ENCODE results near the gene NIPSNAP3A. TPM values are rescaled to one million over a fixed set of nuclear protein-coding genes. Genes with fewer than 3 reads are reported as not detected.
"Not testable (repeated sequence)": the region's sequence is repeated elsewhere in the genome, so short reads cannot be mapped to it uniquely, and the experiment has no call there.

NIPSNAP3A gene
- polyA plus RNA-seq (2011; rRNA removed) (33.5 and 34.5 TPM in 2 replicates), polyA plus RNA-seq (2017; fragmentation: RNase III; extraction: RNeasy Plus Mini Kit Qiagen cat#74134 plus additional on column Dnase treatment) (19.3 to 20.8 TPM (median 20.1 TPM) in 3 replicates), polyA minus RNA-seq (2011; rRNA and poly(A)+ RNA removed) (5.3 and 7.1 TPM in 2 replicates)
- 8.5 and 10.6 TPM in 2 replicates for polyA plus RNA-seq (2012; cell fraction: cytosol; rRNA removed)
- 4.3 and 6.7 TPM in 2 replicates for polyA plus RNA-seq (2012; cell fraction: nucleus; rRNA removed)

- H3K27ac ChIP-seq, result peak within 1 kb of the TSS; percentile 96 to 98
- H3K9me3 ChIP-seq, result no peaks in the 10 kb centered on the region
- peak within 1 kb of the TSS; percentile 87 for H3K4me3 ChIP-seq
- 0% methylated on average over 25 of the region's 71 CpGs for WGBS (ENCODE audit: missing lambda C conversion rate)
- DNase-seq (ENCODE audit: low read depth in 1 of 2, low spot score in 1 of 2) (peak; percentile 72 to 81), ATAC-seq (peak; percentile 95 to 97), FAIRE-seq (no peak)
- H3K4me1 ChIP-seq, result peaks cover 13% of the 10 kb centered on the region; the same call in 2 of the 3 replicates
- ChIA-PET POLR2A (interaction anchor here (0.9 to 2.0 kb wide), 4 partner anchors 12 to 654 kb away, joined by 3 to 8 read pairs (median 4); partner anchors contain the start of gene NIPSNAP3B), CTCF (no interaction called here)
- H3K4me2 ChIP-seq, result peak within 1 kb of the TSS; percentile 85
- TF ChIP-seq TP53 (CRISPR knock-in tag; IDR thresholded peaks at IDR 0.05) (no peak), RCOR1 (IDR thresholded peaks at IDR 0.05; ENCODE audit: low read depth, low read length) (no peak), NFE2L2 (conservative IDR thresholded peaks at IDR 0.05; ENCODE audit: low read length) (no peak), POLR2A (IDR thresholded peaks at IDR 0.05; ENCODE audit: low read length) (peak; percentile 51), JUN (IDR thresholded peaks at IDR 0.05) (peak; percentile 34 to 68; a peak in 4 of 5 replicates), BCL3 (IDR thresholded peaks at IDR 0.05) (peak; percentile 67; the same call in 1 of the 3 replicates), PHF8 (IDR thresholded peaks at IDR 0.05; ENCODE audit: borderline replicate concordance, low read depth) (peak; percentile 48; the same call in 1 of the 2 replicates), MYC (IDR thresholded peaks at IDR 0.05; ENCODE audit: borderline replicate concordance, low read length) (peak; percentile 19; the same call in 1 of the 2 replicates)
- TF ChIP-seq, protein P1, sequence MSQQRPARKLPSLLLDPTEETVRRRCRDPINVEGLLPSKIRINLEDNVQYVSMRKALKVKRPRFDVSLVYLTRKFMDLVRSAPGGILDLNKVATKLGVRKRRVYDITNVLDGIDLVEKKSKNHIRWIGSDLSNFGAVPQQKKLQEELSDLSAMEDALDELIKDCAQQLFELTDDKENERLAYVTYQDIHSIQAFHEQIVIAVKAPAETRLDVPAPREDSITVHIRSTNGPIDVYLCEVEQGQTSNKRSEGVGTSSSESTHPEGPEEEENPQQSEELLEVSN (IDR thresholded peaks at IDR 0.05; ENCODE audit: borderline replicate concordance, low read depth), result 0 out of 2 replicates have a peak, but pooled peaks have one; percentile 21
- TF ChIP-seq, protein P2, sequence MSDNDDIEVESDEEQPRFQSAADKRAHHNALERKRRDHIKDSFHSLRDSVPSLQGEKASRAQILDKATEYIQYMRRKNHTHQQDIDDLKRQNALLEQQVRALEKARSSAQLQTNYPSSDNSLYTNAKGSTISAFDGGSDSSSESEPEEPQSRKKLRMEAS (IDR thresholded peaks at IDR 0.05), result peak; percentile 56; the same call in 1 of the 2 replicates
Measured at GRCh38 chr9:104747565-104748358, at the start of gene NIPSNAP3A. NIPSNAP3A (plus strand) TSS chr9:104747683; CDS start chr9:104747793, 110 bp downstream.

DNA sequence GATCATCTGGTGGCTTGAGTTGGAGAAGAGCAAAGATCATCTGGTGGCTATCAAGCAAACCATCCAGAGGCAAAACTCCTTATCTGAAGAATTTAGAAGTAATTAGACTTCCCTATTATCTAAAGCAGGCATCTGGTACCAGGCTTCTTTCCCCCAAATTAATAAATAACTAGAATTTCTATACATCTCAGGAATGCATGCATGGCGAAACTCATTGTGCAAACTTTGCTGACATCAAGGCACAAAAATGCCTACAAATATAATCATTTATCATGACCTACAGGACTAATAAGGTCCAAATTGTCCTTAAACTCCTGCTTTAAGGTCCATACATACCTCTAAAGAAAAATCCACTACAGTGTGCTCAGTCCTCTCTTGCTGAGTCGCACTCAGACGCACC, 47.2 kb upstream of the NIPSNAP3A start:
- DNase-seq (ENCODE audit: low read depth in 1 of 2, low spot score in 1 of 2) (no peak), FAIRE-seq (no peak), ATAC-seq (no peak)
- Histone ChIP-seq H3K4me2 (peak overlapping the region; percentile 8; the same call in 1 of the 3 replicates), H3K4me3 (no peak overlapping the region), H3K27ac (no peak overlapping the region), H3K4me1 (no peaks in the 10 kb centered on the region; the same call in 2 of the 3 replicates), H3K9me3 (no peaks in the 10 kb centered on the region)
- ChIA-PET CTCF (no interaction called here), POLR2A (no interaction called here)
- 51% methylated on average over 3 of the region's 3 CpGs for WGBS (ENCODE audit: missing lambda C conversion rate)
- no peak for TF ChIP-seq POLR2AphosphoS2 (conservative IDR thresholded peaks at IDR 0.05; ENCODE audit: low read length)
- TF ChIP-seq HOXA7 (CRISPR knock-in tag; IDR thresholded peaks at IDR 0.05), result no peak
- TF ChIP-seq HDAC2 (IDR thresholded peaks at IDR 0.05), result no peak
- no peak for TF ChIP-seq NFE2L2 (conservative IDR thresholded peaks at IDR 0.05; ENCODE audit: low read length)
- TF ChIP-seq GATA3 (IDR thresholded peaks at IDR 0.05; ENCODE audit: borderline replicate concordance), result no peak
- no peak for TF ChIP-seq RNF2 (IDR thresholded peaks at IDR 0.05; ENCODE audit: borderline replicate concordance, low read depth)
- no peak for TF ChIP-seq PBX3 (IDR thresholded peaks at IDR 0.05)
- TF ChIP-seq, protein P1 (IDR thresholded peaks at IDR 0.05; ENCODE audit: borderline replicate concordance, low read depth), result no peak
- TF ChIP-seq NPAS2 (CRISPR knock-in tag; IDR thresholded peaks at IDR 0.05; ENCODE audit: borderline replicate concordance), result no peak
- no peak for TF ChIP-seq FOXS1 (CRISPR knock-in tag; IDR thresholded peaks at IDR 0.05)
- TF ChIP-seq CEBPB (IDR thresholded peaks at IDR 0.05), result no peak
- no peak for TF ChIP-seq ZSCAN20 (CRISPR knock-in tag; IDR thresholded peaks at IDR 0.05)
- TF ChIP-seq MYC (IDR thresholded peaks at IDR 0.05; ENCODE audit: borderline replicate concordance, low read length), result no peak
- TF ChIP-seq FOSL2 (IDR thresholded peaks at IDR 0.05), result no peak
- TF ChIP-seq FOSL2 (CRISPR knock-in tag; IDR thresholded peaks at IDR 0.05), result no peak
- no peak for TF ChIP-seq HOXB5 (CRISPR knock-in tag; IDR thresholded peaks at IDR 0.05)
- TF ChIP-seq JUN (IDR thresholded peaks at IDR 0.05), result no peak

DNA sequence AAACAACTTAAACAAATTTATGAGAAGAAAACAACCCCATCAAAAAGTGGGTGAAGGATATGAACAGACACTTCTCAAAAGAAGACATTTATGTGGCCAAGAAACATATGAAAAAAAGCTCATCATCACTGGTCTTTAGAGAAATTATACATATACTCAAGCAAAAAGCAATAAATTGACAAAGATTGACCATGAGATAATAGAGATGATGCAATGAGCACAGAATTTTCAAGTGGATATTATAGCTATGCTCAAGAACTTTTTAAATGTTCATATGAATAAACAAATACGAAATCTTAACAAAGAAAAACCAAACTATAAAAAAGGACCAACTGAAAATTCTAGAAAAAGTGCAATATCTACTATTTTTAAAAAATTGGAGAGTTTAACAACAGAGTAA, 38.7 kb upstream of the NIPSNAP3A start:
- H3K4me3 ChIP-seq; H3K9me3 ChIP-seq; CTCF ChIA-PET; H3K27ac ChIP-seq; H3K4me2 ChIP-seq; H3K4me1 ChIP-seq; FAIRE-seq; POLR2A ChIA-PET; ATAC-seq; DNase-seq (ENCODE audit: low read depth in 1 of 2, low spot score in 1 of 2): not testable (repeated sequence)
- WGBS (ENCODE audit: missing lambda C conversion rate), result 2% methylated on average over 1 of the region's 1 CpG

All from A549 (cell line).